NCI-H146 treated with DMSO at 0.1 percent for 48 hours (cell line): Measurements from ENCODE around the gene C1orf94.

Experiments used
- DNase-seq: peaks from one replicate; lab custom pipeline; 2025; ENCODE audit not compliant: unreplicated experiment; lab: John Stamatoyannopoulos, UW

The C1orf94 gene

GRCh38 chr1:34250342-34250741, 73.6 kb downstream of the C1orf94 start:
- DNase-seq = no peak

GRCh38 chr1:34262023-34262853, 85.5 kb downstream of the C1orf94 start:
- DNase-seq = no peak

GRCh38 chr1:34262921-34263320, 86.2 kb downstream of the C1orf94 start:
- no peak for DNase-seq

DNA sequence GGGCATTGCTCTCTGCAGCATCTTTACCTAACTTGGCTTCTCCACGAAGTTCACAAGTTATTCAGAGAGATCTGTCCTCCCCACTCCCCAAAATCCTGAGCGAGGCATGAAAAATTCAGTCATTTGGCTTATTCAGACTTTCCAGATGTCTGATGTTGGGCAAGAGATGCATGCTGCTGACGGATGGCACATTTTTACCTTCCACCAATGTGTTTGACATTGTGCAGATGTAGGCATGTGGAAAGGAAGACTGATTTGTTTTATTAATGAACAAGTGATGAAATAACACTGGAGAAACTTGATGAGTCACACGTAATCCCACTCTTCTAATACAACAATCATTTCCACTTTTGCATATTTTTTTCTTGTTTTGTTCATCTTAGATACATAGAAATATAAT, 86.7 kb downstream of the C1orf94 start:
- no peak for DNase-seq

DNA sequence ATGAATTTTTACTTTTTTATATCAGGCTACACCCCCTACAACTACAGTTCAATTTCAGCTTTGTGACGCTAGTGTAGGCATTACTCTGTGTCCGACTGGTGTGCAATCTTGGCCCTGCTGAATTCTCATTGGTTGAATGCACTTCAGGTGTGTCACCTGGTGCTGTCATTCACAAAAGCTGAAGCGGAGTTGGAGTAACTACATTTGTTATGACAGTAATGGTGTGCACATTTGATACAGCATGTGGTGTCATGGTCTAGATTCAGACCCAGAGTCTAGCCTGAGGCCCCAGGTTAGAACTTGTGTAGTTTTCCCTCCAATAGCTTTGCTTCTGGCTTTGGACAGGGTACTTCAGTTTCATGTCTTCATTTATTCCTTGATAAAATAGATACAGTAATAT, 88.7 kb downstream of the C1orf94 start:
- DNase-seq = no peak

DNA sequence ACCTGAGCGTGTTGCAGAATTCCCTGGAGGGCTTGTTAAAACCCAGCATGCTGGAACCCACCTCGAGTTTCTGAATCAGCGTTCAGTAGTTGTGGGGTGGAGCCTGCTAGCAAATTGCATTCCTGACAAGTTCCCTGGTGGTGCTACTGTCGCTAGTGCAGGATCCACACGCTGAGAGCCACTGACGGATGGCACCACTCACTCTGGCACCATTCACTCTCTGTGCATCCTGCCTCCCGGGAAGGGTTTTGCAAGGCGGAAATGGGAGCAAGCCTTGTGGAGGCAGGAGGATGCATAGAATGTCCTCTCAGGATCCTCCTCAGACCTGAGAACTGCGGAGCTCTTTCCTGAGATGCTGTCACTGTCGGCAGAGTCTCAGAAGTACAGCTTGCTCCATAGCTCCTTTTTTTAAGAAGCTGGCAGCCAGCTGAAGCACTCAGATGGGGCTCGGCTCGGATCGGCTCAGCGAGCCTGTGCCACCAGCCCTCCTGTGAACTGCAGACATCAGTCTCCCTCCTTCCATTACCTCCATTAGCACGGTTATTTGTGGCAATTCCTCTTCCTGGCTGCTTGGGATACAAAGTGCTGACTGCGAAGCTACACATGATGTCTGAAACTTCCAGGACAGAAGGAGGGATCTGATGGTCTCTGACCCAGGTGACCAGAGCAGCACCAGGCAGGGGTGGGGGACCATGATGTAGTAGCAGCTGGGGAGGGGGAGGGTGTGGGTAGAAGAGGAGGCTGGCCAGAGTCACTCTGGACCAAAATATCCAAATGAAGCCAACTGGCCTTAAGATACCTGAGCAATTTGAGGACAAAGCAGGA, 89.6 kb downstream of the C1orf94 start:
- DNase-seq = no peak

- DNase-seq = no peak
Measured at GRCh38 chr1:34267326-34267725, 90.6 kb downstream of the C1orf94 start.

DNA sequence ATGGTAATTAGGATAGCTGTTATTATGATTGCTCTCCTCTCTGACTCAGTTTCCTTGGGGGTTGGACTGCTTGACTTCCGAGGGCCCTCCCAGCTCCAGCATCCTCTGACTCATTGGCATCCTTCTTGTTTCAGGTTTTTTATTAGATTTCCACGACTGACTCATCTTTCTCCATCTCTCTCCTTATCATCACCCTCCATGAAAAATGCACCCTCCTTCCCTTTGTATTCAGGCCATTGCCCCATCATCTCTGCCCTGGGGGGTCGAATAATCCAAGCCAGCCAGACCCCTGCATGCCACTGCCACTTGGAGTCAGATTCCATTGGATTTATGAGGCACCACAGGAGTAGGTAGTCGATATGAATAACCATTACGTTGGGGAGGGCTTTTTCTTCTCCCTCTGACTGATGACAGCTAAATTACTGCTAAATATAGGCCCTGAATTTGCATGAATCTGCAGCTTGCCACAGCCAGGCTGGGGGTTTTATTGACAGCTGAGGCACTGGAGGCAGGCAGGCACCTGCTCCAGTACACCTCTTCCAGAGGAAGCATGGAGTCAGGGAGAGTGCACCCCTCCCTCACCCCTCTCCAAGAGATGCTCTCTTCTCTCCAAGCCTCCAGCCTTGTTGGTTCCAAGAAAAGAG, 91.7 kb downstream of the C1orf94 start:
- DNase-seq = no peak
